Suppressor macrophage (primary cell): Measurements from ENCODE around the gene PAPPA.

Experiments
- DNase-seq, 4 experiments: peaks; one replicate each; pipeline ENCODE4 v3.0.0-alpha.2; 2020 to 2022

The PAPPA gene

GRCh38 chr9:116387934-116388698, 234.5 kb downstream of the PAPPA start:
- DNase-seq = no peak

DNA sequence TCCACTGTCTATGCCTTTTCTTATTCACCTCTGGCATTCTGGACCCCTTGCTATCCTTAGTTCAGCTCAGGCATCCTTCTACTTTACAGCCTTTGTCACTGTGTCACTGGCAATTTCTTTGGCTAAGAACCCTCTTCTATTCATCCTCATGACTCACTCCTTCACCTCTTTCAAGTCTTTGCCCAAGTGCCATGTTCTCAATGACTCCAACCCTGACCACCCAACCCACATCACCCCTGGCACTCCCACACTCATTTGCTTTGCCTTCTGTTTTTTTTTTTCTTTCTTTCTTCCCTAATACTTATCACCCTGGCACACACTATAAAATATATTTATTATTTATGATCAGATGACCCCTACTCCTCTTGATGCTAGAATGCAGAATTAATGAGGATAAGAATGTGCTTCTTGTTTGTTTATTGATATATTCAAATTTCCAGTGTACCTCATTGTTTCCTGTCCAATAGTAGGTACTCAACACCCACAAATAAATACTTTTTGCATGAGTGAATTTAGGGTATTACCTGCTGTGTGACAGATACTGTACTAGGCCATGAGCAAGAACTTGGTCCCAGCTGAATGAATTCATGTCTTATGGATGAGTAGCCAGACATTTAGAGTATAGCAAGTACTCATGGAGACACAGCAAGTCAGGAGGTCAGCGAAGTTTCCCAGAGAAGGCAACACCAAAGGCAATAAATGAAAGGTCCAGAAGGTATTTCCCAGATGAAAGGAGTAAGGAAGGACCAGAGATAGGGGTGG, 236.1 kb downstream of the PAPPA start:
- DNase-seq = no peak

- DNase-seq = peak; percentile 4 to 60 (median 34)
These were observed 237.0 kb downstream of the PAPPA start for GRCh38 chr9:116390303-116391228.

DNA sequence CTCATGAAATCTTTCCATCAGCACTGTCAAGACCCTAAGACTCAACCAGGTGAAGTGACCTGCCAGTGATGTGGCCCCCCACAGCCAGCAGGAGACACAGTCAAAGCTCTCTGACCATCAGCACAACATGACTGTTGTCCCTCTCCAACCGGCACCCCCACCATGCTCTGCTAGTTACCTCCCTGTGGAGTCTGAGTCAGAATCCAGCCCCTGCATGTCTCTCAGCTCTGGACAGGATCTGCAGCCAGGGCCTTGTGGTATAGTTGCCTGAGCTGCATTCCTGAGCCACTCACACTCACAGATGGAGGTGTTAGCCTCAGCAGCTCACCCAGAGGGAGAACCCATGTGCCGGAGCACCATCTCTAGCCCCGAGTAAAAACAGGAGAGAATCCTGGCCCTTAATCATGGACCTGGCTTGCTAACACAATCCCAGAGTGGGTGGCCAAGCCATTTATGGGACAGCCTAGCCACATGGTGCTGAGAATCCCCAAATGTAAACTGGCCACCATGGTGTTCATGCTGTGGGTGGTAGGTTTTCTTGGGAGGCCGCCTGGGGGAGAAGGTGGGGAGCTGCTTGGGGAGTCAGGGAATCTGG, 237.8 kb downstream of the PAPPA start:
- no peak for DNase-seq

DNA sequence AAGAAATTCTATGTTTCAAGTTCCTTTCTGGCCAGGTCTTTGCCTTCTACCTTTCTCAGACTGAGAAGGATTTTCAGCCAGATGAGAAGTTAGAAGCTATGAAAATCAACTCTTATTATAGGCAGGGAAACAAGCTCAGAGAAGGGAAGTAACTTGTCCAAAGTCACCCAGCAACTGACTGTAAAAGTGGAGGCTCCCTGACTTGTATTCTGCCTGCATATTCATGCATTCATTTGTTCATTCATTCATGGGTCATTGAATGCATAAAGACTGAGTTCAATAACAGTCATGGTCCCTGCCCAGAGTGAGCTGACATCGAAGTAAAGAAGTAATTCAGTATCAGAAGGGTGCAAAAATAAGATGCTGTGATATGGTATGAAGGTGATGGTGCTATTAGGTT, 239.6 kb downstream of the PAPPA start:
- DNase-seq = no peak

- no peak for DNase-seq
These were observed 240.5 kb downstream of the PAPPA start for GRCh38 chr9:116394070-116394469.

DNA sequence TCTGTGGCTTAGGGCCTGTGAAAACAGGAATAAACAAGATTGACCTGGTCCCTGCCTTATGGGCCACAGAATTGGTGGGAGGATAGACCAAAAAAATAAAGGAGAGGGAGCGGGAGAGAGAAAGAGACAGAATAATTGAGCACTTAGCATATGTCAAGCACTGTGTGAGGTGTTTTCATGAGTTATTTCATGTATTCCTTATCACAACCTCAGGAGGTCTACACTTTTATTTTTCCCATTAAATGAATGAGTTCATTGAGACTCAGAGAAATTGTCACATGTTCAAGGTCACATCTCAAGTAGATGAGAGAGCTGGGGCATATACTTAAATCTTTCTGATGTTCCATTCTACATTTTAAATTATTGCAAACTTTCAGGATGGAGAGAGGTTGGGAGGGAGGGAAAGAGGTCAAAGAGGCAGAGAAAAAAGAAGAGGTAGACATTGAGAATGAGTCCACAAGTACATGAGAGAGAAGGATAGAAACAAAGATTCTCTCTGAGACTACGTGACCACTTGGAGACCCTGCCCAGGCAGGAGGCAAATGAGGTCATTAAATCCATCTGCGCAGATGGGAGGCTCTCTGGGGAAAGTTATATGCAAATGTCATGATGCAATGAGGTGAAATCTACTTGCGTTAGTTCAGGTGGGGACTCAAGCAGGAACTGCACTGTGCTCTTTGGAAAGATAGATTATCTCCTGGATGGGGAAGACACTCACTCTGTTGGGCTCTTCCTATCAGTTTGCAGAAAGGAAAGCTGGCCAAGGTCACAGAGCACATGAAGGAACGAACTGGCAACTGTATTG, 241.5 kb downstream of the PAPPA start:
- DNase-seq = no peak

- DNase-seq = no peak
These were observed 242.1 kb downstream of the PAPPA start for GRCh38 chr9:116395699-116396037.

DNA sequence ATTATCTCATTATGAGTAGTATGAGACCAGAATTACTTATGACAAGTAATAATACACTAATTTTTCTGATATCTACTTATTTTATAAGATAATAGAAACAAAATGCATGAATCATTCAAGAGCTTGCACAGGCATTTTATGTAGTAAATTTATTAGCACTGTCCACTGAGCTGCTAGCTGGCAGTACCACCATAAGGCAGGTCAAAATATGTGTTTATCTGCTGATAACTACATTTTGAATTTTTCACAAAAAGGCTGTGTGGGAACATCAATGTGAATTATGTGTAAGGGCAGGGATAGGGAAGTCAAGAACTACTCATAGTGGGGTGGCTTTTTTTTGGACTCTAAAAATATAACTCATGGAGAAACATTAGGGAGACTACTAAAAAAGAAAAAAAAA, 249.6 kb downstream of the PAPPA start:
- DNase-seq = peak in 2 of 4 experiments; percentile 40 to 42

DNA sequence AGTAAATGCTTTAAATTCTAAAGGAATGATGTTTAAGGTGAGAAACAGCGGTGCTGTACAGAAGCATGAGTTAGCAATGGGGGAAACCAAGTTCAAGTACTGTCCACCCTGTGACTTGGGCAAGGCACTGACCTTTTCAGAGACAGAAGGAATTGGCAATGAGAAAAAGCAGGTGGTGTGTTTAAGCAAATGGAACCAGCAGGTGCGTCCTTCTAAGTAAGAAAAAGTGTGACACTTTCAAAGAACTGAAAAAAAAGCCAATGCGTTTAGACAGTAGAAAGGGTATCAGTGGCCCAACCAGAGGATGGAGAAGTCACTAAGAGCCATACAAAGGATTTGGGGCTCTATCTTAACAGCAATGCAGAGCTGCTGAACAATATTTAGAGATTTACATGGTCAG, 250.6 kb downstream of the PAPPA start:
- DNase-seq = no peak

- DNase-seq = peak; percentile 7 to 73 (median 42)
These were observed 251.7 kb downstream of the PAPPA start for GRCh38 chr9:116405321-116405720.

DNA sequence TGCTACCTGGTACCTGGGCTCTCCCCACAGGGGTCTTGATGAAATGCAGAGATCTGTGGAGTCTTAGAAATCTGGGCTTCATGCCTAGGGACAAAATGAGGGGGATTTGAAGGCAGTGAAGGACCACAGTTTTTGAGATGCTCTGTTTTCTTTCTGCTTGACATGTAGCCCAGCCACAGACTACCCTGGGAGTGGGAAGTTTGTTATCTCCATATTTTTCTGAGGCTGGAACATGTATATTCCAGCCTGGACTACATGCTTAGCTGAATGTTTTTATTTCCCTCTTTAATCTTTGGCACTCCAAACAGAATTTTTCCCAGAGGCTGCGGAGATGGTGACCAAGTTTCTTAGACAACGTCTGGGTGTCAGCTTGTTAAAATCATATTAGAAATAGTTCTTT, 252.9 kb downstream of the PAPPA start:
- no peak for DNase-seq

DNA sequence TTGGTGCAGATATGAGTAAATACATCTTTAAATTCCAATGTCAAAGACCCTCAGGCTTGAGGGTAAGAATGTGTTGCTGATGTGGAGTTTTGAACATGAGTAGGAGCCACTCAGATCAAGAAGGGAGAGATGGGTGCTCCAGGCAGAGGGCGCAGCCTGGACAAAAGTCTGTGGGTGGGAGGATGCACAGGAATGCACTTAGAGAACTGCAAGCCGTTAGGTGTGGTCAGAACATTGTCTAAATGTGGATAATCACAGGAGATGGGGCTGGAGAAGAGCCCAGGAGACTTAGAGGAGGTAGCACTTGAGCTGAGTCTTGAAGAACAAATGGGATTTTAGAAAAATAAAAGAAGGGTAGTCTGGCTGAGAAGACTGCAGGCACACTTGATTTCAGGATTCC, 255.5 kb downstream of the PAPPA start:
- no peak for DNase-seq

DNA sequence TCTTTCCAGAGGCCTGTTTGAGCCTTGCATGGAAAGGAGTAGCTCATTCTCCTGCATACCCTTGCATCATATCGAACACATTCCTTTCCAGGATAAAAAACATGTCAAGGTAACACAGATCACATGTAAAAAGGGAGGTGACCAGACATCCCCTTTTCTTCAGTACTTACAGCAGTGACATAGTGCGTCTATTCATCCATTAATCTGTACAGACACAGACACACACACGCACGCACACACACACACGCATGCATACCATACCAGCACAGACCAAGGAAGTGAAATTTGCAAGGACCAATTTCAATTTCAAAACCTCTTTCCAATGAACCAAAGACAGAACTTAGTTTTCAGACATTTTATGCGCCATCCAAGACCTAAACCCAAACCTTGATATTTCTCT, 256.0 kb downstream of the PAPPA start:
- DNase-seq = no peak

DNA sequence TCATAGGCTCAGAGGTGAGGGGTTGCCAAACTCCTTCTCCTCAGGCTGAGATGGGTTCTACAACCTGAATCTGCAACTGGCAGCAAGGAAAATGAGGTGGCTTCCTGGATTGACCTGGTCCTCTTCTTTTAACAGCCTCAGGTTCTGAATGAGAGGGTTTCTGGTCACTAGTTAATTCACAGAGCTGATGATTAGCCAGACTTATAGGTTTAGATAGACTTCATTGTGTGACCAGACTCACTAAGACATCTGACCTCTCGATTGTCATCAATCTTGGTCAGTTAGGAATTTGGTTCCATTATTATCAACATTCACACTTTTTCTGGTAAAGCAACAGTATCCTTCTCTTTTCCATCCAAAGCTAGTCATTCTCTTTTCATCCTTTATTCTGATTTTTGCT, 257.9 kb downstream of the PAPPA start:
- no peak for DNase-seq

DNA sequence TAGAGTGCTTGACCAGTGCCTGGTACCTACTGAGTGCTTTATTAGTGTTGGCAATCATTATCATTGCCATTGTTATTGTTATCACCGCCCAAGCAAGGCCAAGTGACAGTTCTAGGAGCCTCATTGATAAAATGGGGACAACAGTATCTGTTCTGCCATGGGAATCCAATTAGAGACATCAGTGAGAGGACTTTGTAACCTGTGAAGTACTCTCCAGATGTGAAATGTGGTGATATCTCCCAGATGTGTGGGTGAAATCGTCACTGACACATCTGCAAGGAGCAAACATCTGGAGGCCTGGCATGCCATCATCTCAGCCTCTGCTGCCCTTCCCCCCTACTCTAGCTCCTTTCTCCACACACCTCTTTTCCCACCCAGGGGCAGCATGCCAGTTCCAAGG, 260.8 kb downstream of the PAPPA start:
- no peak for DNase-seq

- DNase-seq = no peak
These were observed 262.8 kb downstream of the PAPPA start for GRCh38 chr9:116416421-116416820.

DNA sequence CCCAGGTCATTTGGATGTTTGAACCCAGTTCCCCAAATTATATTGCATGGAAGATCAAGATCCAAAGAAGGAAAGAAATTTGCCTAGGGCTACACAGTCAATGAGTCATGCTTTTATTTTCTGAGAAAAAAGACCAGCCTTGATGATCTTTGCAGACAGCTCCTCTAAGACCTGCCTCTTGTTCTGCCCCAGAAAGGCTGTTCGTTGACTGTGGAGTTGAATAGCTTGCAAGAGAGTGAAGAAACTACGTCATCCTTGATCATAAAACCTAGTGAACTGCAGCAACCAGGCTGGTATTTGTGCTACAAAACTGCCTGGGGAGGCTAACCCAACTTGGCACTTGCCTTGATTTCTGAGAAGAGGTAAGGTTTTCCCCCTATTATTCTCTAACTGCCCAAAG, 263.9 kb downstream of the PAPPA start:
- DNase-seq = no peak

- DNase-seq = no peak
These were observed 265.6 kb downstream of the PAPPA start for GRCh38 chr9:116419181-116419580.

DNA sequence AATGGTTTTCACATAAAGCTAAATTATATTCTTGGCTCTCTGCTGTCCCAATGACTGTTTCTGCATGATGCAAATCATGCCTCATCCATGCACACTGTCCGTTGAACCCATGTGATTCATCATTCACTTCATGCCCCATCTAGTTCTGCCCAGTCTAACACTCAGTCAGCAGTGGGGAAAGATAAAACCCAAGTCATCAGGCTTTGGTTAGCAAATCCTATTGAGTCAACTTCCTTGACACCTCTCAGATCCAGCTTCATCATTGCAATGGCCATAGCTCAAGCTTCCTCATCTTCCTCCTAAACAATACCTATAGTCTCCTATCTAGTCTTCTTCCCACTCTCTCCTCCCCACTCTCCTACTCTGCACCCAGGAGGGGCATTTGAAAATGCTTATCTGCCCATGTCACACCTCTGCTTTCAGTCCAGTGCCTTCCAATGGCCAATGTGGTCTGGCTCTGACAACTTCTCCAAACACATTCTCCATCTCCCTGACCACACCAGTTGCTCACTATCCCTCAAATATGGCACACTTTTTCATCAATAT, 267.5 kb downstream of the PAPPA start:
- DNase-seq = peak; percentile 29 to 78 (median 52)

- no peak for DNase-seq
These were observed 268.8 kb downstream of the PAPPA start for GRCh38 chr9:116422119-116422979.
